Hypothalamus (tissue), 51 donors: ENCODE measurements around the gene ERC2.

Experiments
- DNase-seq, 51 donors: peaks; one replicate each; lab custom pipeline; 2025; lab: John Stamatoyannopoulos, UW

The ERC2 gene

GRCh38 chr3:55556619-55557537, 911.4 kb downstream of the ERC2 start:
- no peak for DNase-seq

- DNase-seq, result peak in 2 of 51 donors; percentile 4 to 21
Measured at GRCh38 chr3:55555873-55556618, 912.2 kb downstream of the ERC2 start.

- DNase-seq, result no peak
Measured at GRCh38 chr3:55554634-55555425, 913.4 kb downstream of the ERC2 start.

- DNase-seq, result no peak
Measured at GRCh38 chr3:55551644-55552043, 916.6 kb downstream of the ERC2 start.

DNA sequence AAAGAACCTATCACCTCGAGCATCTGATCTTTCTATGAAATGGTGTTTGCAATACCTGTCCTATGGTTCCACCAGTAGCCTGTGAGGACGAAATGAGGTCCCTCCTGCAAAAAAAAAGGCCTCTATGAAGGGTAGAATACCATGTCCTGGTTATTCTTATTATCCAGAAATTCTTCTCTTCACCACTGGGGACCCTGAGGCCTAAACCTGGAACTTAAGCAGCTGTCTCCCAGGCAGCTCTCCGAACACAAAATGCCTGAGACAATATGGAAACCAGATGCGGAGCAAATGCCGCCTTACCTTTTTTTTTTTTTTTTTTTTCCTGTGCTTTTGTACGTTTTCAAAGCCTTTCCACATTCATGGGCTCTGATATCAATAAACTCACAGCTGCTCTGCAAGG, 919.1 kb downstream of the ERC2 start:
- DNase-seq, result no peak

- DNase-seq, result no peak
Measured at GRCh38 chr3:55546866-55547669, 921.2 kb downstream of the ERC2 start.

- no peak for DNase-seq
Measured at GRCh38 chr3:55545995-55546394, 922.3 kb downstream of the ERC2 start.

DNA sequence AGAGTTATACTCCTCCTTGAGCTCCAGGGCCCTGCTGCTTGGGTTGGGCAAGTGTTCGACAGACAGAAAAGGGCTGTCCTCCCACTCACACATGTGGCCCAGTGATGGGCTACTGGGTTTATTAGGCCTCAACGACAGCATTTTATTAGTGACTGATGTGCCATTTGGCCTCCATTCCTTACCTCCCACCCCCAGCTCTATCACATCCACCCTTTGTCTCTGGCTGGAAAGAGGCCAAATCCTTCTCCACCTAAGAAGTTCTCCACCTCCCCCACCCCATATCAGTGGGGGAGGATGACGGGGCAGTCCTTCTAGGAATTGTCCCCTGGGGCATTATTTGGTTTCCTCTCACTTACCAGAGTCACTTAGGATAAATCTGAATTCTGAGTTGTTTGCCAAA, 924.0 kb downstream of the ERC2 start:
- no peak for DNase-seq

DNA sequence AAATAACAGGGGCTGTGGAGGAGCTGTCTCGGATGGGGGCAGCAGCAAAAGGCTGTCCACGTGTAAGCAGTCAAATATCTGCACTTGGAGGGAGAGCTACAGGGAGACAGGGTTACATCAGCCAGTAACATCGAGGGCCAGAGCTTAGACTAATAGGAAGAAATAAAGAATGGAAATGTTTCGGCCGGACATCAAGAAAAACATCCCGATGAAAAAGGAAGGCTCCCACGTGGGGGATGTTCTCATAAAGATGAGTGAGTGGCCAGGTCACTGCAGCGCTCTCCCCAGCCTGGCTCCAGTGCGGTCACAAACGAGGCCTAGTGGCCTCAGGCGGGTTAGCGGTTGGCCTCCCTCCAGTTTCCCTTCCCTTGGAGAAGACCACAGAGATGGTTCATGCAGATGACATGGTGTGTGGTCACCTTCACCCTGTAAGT, 925.1 kb downstream of the ERC2 start:
- DNase-seq, result no peak

DNA sequence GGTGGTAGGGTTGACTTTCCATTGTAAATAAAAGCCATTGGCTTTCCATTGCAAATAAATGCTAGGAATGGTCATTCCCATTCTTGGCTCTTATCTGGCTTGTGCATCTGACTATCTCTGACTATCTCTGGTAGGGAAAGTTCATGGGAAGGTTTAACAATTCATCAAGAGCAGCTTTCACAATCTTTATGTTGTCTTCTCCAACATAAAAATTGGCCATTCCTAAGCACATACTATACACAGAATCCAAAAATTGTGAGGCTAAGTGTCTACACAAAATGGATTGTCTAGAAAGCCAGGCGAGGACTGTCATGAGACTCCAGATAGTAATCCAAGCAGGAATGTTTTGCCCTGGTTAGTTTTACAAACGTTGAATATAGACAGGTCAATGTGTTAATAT, 926.8 kb downstream of the ERC2 start:
- no peak for DNase-seq

DNA sequence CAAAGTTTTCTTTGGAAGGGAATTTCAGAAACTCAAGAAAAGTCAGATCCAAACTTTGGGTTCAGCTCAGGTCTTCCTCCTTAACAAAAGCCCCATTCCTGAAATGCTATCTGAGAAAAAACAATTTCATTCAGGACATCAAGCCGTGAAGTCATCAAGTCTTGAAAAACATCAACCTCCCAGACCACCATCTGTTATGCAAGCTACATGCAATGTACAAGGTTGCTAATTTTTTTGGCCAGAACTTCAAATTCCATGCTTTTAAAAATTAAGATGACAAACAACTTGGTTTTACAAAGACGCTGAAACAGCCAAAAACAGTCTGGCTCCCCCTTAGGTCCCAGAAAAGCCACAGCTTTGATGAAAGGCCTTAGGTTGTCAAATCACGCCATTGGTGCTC, 927.3 kb downstream of the ERC2 start:
- DNase-seq, result no peak

GRCh38 chr3:55540579-55540978, 927.7 kb downstream of the ERC2 start:
- DNase-seq, result no peak

GRCh38 chr3:55538158-55538557, 930.1 kb downstream of the ERC2 start:
- no peak for DNase-seq

DNA sequence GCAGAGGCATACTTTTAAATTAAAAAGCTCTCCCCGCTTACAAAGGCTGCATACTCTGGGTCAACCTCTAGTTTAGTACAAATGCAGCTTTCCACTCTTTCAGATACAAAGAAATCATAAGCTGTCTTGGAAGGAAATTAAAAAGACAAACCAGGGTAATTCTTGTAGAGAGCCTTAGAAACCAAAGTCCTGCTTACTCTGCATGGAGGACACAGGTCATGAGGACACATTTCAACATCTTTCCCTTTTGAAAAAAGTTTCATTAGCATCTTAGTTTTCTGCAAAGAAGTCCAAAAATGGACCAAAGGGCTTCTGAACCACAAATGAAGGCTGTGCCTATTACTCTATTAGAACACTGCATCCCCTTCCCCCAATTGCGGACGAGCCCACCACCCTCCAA, 930.7 kb downstream of the ERC2 start:
- no peak for DNase-seq

DNA sequence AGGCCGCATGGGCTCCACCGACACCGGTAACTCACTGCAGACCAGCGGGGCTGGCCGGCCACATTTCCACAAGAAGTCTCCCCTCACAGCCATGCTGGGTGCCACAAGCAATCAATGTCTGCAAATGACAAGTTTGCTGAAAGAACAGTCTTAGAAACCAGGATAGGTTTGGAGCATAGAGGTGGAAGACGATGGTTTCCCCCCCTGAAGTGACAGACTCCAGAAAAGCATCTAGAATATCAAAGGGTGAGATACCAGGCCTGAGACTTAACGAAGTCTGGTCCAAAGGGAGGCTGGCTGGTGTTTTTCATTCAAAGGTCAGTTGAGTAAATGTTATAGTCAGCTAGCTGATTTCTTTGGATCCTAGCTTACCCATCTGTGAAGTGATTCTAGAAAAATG, 931.1 kb downstream of the ERC2 start:
- DNase-seq, result no peak

DNA sequence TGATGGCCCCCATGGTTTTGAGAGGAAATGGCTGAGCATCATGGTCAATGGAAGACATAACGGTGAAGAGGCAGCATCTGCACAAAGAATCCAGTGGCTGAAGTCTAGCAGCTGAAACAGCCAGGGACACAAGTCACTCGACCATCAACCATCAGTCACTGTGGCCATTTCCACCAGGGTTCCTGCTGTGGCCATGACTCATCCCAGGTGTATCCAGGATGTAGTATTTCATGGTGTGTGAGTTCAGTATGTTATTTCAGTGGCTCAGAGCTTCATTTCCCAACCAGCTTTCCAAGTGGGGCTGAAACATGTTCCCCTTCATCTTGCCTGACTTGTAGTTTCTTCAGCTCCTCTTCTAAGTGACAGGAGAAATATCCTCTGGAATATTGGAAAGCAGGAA, 933.4 kb downstream of the ERC2 start:
- no peak for DNase-seq

GRCh38 chr3:55532806-55533205, 935.5 kb downstream of the ERC2 start:
- no peak for DNase-seq

DNA sequence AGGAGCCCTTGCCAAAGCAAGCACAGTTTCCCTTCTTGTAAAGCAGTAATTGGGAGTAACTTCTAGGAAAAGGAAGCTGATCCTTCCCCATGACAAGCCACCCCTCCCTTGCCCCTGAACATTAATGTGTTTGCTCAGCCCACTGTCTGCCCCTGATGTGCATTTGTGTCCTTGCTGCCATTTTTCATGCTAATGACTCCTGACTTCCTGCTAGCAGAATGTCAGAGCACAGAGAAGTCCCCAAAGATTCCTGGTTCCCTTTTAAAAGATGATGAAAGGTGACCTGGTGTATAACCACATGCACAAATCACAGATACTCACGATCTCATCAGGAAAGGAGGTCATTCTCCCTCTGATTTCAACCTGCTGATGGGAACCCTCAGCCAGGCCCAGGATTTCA, 936.9 kb downstream of the ERC2 start:
- DNase-seq, result no peak

GRCh38 chr3:55527361-55527760, 940.9 kb downstream of the ERC2 start:
- DNase-seq, result no peak

DNA sequence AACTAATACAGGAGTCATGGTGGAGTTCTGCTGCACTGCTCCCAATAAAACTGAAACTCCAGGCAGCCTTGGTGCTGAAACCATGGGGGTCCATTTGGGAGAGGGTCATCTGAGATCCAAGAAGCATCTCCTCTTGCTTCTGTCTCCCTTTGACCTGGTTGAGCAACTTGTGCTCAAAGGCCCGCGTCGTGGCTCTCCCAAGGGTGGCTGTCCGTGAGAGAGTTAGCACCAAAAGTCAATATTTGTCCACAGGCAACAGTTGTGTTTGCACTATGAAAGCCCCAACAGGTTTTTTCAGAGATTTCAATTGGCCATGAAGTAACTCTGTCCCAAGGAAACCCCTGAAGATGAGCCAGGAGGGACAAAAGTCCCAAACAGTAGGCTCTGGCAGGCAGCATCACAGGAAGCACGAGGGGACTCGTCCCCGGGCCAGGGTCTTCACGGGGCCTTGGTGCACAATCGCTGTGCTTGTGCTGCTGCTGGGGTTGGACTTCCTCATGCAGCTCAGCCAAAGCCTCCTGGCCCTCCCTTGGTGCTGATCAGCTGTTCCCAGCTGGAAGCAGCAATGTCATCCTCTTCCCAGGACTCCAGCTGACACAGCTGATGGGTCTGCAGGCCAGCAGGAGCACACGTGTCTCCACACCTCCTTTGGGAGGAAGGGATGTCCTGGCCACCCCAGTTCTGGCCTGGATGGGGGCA, 941.8 kb downstream of the ERC2 start:
- no peak for DNase-seq
